D721Med (cell line): ENCODE results near the gene SP110.
"Not testable (repeated sequence)": the region's sequence is repeated elsewhere in the genome, so short reads cannot be mapped to it uniquely, and the experiment has no call there.

Experiments used
- DNase-seq: peaks from one replicate; pipeline ENCODE4 v3.0.0; 2011; ENCODE audit warnings: low spot score; ENCODE audit not compliant: insufficient read length
- FAIRE-seq: peaks from 2 replicates; lab custom pipeline; 2011; peaks lifted over from hg19 to GRCh38; lab: Jason Lieb, UNC
- CTCF ChIP-seq: IDR thresholded peaks from 2 replicates; pipeline ENCODE4 v1.5.1; 2012; ENCODE audit warnings: mild to moderate bottlenecking, control low read depth; ENCODE audit not compliant: insufficient read depth; ENCODE audit errors: missing control alignments

The SP110 gene

GRCh38 chr2:230219419-230220331 is at the start of gene SP110:
TSS of gene SP110 (minus strand) at chr2:230219984. CDS start at chr2:230216927, 3,057 bp downstream.
- FAIRE-seq, result no peak
- no peak for TF ChIP-seq CTCF
- no peak for DNase-seq

GRCh38 chr2:230268606-230269243 is 48.9 kb upstream of the SP110 start:
- DNase-seq, result no peak

GRCh38 chr2:230267556-230267955 is 47.8 kb upstream of the SP110 start:
- DNase-seq (no peak), FAIRE-seq (no peak)
- no peak for TF ChIP-seq CTCF

More at GRCh38 chr2:230268606-230269243, 48.9 kb upstream of the SP110 start:
- TF ChIP-seq CTCF, result no peak
- FAIRE-seq, result no peak

- FAIRE-seq, result no peak
- no peak for DNase-seq
- no peak for TF ChIP-seq CTCF
Measured at GRCh38 chr2:230267059-230267458, 47.3 kb upstream of the SP110 start.

- FAIRE-seq, result no peak
- DNase-seq, result no peak
- no peak for TF ChIP-seq CTCF
Measured at GRCh38 chr2:230266638-230267037, 46.9 kb upstream of the SP110 start.

GRCh38 chr2:230264945-230265344 is 45.2 kb upstream of the SP110 start:
- DNase-seq, FAIRE-seq: not testable (repeated sequence)

GRCh38 chr2:230262246-230262645 is 42.5 kb upstream of the SP110 start:
- no peak for TF ChIP-seq CTCF
- FAIRE-seq (no peak), DNase-seq (no peak)
